GM12878 (cell line): ENCODE data around the gene NR2F1. TPM values are rescaled to one million over a fixed set of nuclear protein-coding genes. Genes with fewer than 3 reads are reported as not detected.

Source experiments
- ATAC-seq: fragments of 200-7000 bp; cut with Tn5 transposase; 3 replicates; pipeline ENCODE4 v1.9.1; 2020; ENCODE audit warnings: mild to moderate bottlenecking, moderate library complexity
- BruUV-seq: library from RNA; stranded (reverse); fragments of 400-500 nt; replicated peaks from 2 replicates; lab custom pipeline; 2021; lab: Mats Ljungman, UMichigan
- CTCF ChIA-PET: fragments of 300-600 bp; sonication (Branson Sonifier 250); formaldehyde crosslinking; extraction: SDS; loops from one replicate; lab custom pipeline; 2021; ENCODE audit warnings: inconsistent platforms; lab: Yijun Ruan, JAX
- POLR2A ChIA-PET: fragments of 350-600 bp; formaldehyde crosslinking; extraction: SDS; loops from one replicate; lab custom pipeline; 2021; ENCODE audit warnings: inconsistent platforms; lab: Charles Lee
- RAD21 ChIA-PET: fragments of 300-600 bp; sonication (Branson Sonifier 250); formaldehyde crosslinking; loops from one replicate; lab custom pipeline; 2023; ENCODE audit warnings: antibody characterized with exemption; ENCODE audit not compliant: unreplicated experiment; lab: Charles Lee
- SMC1A ChIA-PET: fragments of 300-600 bp; sonication (Branson Sonifier 250); formaldehyde crosslinking; loops from one replicate; lab custom pipeline; 2023; ENCODE audit not compliant: unreplicated experiment, uncharacterized antibody; lab: Charles Lee
- DNase-seq: peaks from one replicate; pipeline ENCODE4 v3.0.0-alpha.2; 2011; ENCODE audit warnings: low read depth, low spot score
- FAIRE-seq: peaks from 3 replicates; lab custom pipeline; 2011; peaks lifted over from hg19 to GRCh38; lab: Jason Lieb, UNC
- H2AFZ ChIP-seq: 2 replicates; pipeline ENCODE4 v1.6.0; 2011; ENCODE audit warnings: low read depth, low read length, control low read depth; ENCODE audit not compliant: control insufficient read depth
- H3K27ac ChIP-seq: 2 replicates; pipeline ENCODE4 v1.5.1; 2011; ENCODE audit warnings: control low read depth; ENCODE audit not compliant: control insufficient read depth, insufficient read depth
- H3K27me3 ChIP-seq, 2 experiments: replicated peaks in 1 of 2; 2 replicates each; pipeline versions ENCODE4 v1.6.0 to v1.6.1; 2011; ENCODE audit warnings: low read length in 1 of 2; ENCODE audit not compliant: control insufficient read depth in 2 of 2, insufficient read depth in 2 of 2
- H3K36me3 ChIP-seq, 2 experiments: 2 replicates each; pipeline ENCODE4 v1.5.1; 2011; ENCODE audit warnings: low read length in 1 of 2; ENCODE audit not compliant: control insufficient read depth in 2 of 2, insufficient read depth in 2 of 2
- H3K4me1 ChIP-seq: 2 replicates; pipeline ENCODE4 v1.6.1; 2011; ENCODE audit warnings: mild to moderate bottlenecking, low read length, moderate library complexity, mixed read lengths; ENCODE audit not compliant: control insufficient read depth, insufficient read depth
- H3K4me2 ChIP-seq: 2 replicates; pipeline ENCODE4 v1.6.0; 2011; ENCODE audit warnings: control low read depth; ENCODE audit not compliant: control insufficient read depth, insufficient read depth
- H3K4me3 ChIP-seq: fragments of 200-600 bp; sonication (generic); 2 replicates; pipeline ENCODE4 v1.5.1; 2016
- H3K79me2 ChIP-seq: 2 replicates; pipeline ENCODE4 v1.6.0; 2011; ENCODE audit warnings: low read length; ENCODE audit not compliant: control insufficient read depth, insufficient read depth
- H3K9ac ChIP-seq: 2 replicates; pipeline ENCODE4 v1.8.0; 2011; ENCODE audit warnings: low read length, control low read depth, mixed read lengths; ENCODE audit not compliant: control insufficient read depth, insufficient read depth
- H3K9me3 ChIP-seq: replicated peaks from 3 replicates; pipeline ENCODE4 v1.5.1; 2011; ENCODE audit warnings: mild to moderate bottlenecking, low read length; ENCODE audit not compliant: control insufficient read depth, insufficient read depth
- H4K20me1 ChIP-seq: 2 replicates; pipeline ENCODE4 v1.6.0; 2011; ENCODE audit not compliant: control insufficient read depth, insufficient read depth
- CHD1 ChIP-seq: IDR thresholded peaks from 2 replicates; pipeline ENCODE4 v1.6.1; 2012; ENCODE audit warnings: low read depth, low read length, improper control_type of control experiment
- MYB ChIP-seq: fragments of 150-350 bp; IDR thresholded peaks from 2 replicates; pipeline ENCODE4 v1.6.1; 2014; ENCODE audit warnings: mild to moderate bottlenecking, low read depth, low read length, borderline replicate concordance
- SIN3A ChIP-seq: IDR thresholded peaks from 2 replicates; pipeline ENCODE4 v1.6.1; 2012; ENCODE audit warnings: low read depth, low read length, improper control_type of control experiment
- SMARCA5 ChIP-seq: fragments of 450-650 bp; IDR thresholded peaks from 2 replicates; pipeline ENCODE4 v1.6.1; 2017; ENCODE audit warnings: mild to moderate bottlenecking
- WGBS: methylation state at CpG from one replicate; pipeline ENCODE4 v1.1.6; 2016; ENCODE audit warnings: low lambda C conversion rate; ENCODE audit not compliant: insufficient replicate concordance, insufficient coverage; ENCODE audit errors: missing lambda C conversion rate; 5-methylcytosine and 5-hydroxymethylcytosine counted together
- in situ Hi-C: fragments of 300-500 bp; cut with MboI; formaldehyde crosslinking; loops from 9 replicates; pipeline ENCODE4 v1.14.3; 2018; ENCODE audit warnings: mixed read lengths
- intact Hi-C: fragments of 100-400 bp; cut with micrococcal nuclease; formaldehyde crosslinking; loops from one replicate; pipeline ENCODE4 v1.14.2; 2022; ENCODE audit not compliant: unreplicated experiment
- polyA plus RNA-seq, 11 experiments: library from polyadenylated mRNA; depleted of rRNA in 4 of 11; unstranded in 6 of 11; stranded (reverse) in 5 of 11; fragments of >200 nt; fragmentation: Nextera tagmentation in 4 of 11; fragmentation: Illumina TruSeq in 1 of 11; extraction: Ambion mirVana in 4 of 11; extraction: Trizol in 1 of 11; gene quantifications; 1 replicate in 1 of 11; 2 replicates in 10 of 11; pipeline versions ENCODE4 v1.2.1 to v1.2.3, GENCODE V29; 2011 to 2016; ENCODE audit warnings: inconsistent platforms in 2 of 11, missing spikeins in 2 of 11, low read depth in 1 of 11
- total RNA-seq, 4 experiments: library from RNA; depleted of rRNA in 3 of 4; stranded (reverse); fragments of >200 nt in 3 of 4; fragmentation: Illumina TruSeq in 1 of 4; extraction: Trizol in 1 of 4; gene quantifications; 2 replicates each; pipeline versions ENCODE4 v1.2.1 to v1.2.3, GENCODE V29; 2013 to 2021
- TF ChIP-seq, protein P1 (sequence below): IDR thresholded peaks from 2 replicates; pipeline ENCODE4 v1.6.1; 2012; ENCODE audit warnings: low read depth, low read length, improper control_type of control experiment
- TF ChIP-seq, protein P2 (sequence below): fragments of 150-350 bp; IDR thresholded peaks from 2 replicates; pipeline ENCODE4 v1.6.1; 2014; ENCODE audit warnings: mild to moderate bottlenecking, low read depth, low read length

NR2F1 gene
- total and polyA plus RNA-seq, 10 of the 15 experiments (the other 5 are each of a cell fraction or from before 2014, with no cell fraction given) = 0.04 to 0.79 (median 0.36) TPM; not detected in 7

DNA sequence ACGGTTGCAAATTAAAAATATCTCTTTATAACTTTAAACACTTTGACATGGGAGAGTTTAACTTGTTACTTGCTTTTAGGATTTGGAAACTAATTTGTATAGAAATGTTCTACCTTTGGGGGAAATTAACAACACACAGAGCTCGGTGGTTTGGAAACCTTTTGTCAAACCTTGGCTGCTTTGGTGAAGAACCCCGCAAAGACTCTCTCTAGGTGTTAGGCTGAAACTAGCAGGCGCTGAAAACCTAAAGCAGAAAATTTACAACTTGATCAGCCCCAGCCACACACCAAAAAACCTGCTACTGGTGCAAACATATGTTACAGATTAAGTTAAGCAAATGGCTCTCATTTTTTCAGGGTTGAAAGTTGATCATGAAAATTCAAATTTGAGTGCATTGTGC lies 25.8 kb downstream of the NR2F1 start:
- Histone ChIP-seq H4K20me1 (no peaks in the 10 kb centered on the region), H3K79me2 (no peaks in the 10 kb centered on the region), H3K4me3 (no peak overlapping the region), H2AFZ (no peak overlapping the region), H3K9ac (no peak overlapping the region), H3K9me3 (no peaks in the 10 kb centered on the region), H3K4me2 (no peak overlapping the region), H3K27ac (no peak overlapping the region)
- POLR2A ChIA-PET = no interaction called here
- 32% methylated on average over 4 of the region's 4 CpGs for WGBS
- no TSS peak for BruUV-seq
- FAIRE-seq (no peak), DNase-seq (no peak)
- CTCF ChIA-PET = interaction anchor here (0.6 to 3.6 kb wide), 7 partner anchors 10 to 288 kb away, joined by 3 to 95 read pairs (median 15); no protein-coding TSS in a partner anchor
- SMC1A ChIA-PET = interaction anchor here (0.9 to 3.3 kb wide), 4 partner anchors 11 to 290 kb away, joined by 3 to 55 read pairs (median 3); no protein-coding TSS in a partner anchor
- no peak for TF ChIP-seq SIN3A
- TF ChIP-seq, all 136 proteins: peak for 0
- in situ Hi-C loops (no loop called here), intact Hi-C loops (loop anchor here (5.0 kb wide), 1 partner anchor 303 kb away; no protein-coding TSS in a partner anchor)
- peaks cover 3 to 35% of the 10 kb centered on the region in 2 experiments; a peak in 3 of 4 replicates for H3K27me3 ChIP-seq
- no peaks in the 10 kb centered on the region for H3K36me3 ChIP-seq
- no peak for ATAC-seq
- RAD21 ChIA-PET = interaction anchor here (3.1 kb wide), 1 partner anchor 192 kb away, joined by 41 read pairs; no protein-coding TSS in a partner anchor
- 0 out of 2 replicates have a peak, but pooled peaks cover 3% of the 10 kb centered on the region for H3K4me1 ChIP-seq

DNA sequence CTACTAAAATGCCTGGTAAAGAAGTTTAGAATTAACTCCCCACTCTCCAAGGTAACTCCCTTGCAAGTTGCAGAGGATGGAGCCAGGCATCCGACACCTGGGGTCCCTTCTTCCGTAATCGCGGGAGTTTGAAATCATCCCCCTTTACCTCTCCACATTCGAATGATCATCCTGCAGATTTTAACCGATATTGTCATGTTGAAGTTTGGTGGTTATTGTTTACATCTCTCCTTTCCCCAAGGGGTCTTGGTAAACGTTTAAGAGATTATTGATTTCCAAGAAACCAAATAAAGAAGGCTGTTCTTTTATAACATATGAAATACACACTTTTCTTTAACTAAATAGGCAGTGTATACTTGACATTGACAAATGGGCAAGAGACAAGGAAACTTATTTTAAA lies 26.7 kb downstream of the NR2F1 start:
- FAIRE-seq (no peak), ATAC-seq (no peak), DNase-seq (no peak)
- CTCF ChIA-PET = interaction anchor here (0.6 to 3.6 kb wide), 3 partner anchors 190 to 287 kb away, joined by 3 to 95 read pairs (median 3); no protein-coding TSS in a partner anchor
- Histone ChIP-seq H3K9ac (no peak overlapping the region), H3K9me3 (no peaks in the 10 kb centered on the region), H3K4me3 (no peak overlapping the region), H3K4me1 (0 out of 2 replicates have a peak, but pooled peaks cover 3% of the 10 kb centered on the region), H3K36me3 (no peaks in the 10 kb centered on the region), H3K79me2 (no peaks in the 10 kb centered on the region), H3K4me2 (no peak overlapping the region), H2AFZ (no peak overlapping the region), H3K27me3 (peaks cover 3 to 37% of the 10 kb centered on the region in 2 experiments; a peak in 3 of 4 replicates), H3K27ac (no peak overlapping the region), H4K20me1 (no peaks in the 10 kb centered on the region)
- SMC1A ChIA-PET = interaction anchor here (0.9 to 3.3 kb wide), 3 partner anchors 12 to 191 kb away, joined by 3 to 55 read pairs (median 3); no protein-coding TSS in a partner anchor
- RAD21 ChIA-PET = interaction anchor here (3.1 kb wide), 1 partner anchor 191 kb away, joined by 41 read pairs; no protein-coding TSS in a partner anchor
- TF ChIP-seq, protein P1, sequence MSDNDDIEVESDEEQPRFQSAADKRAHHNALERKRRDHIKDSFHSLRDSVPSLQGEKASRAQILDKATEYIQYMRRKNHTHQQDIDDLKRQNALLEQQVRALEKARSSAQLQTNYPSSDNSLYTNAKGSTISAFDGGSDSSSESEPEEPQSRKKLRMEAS = no peak
- TF ChIP-seq SMARCA5 (no peak), CHD1 (no peak), MYB (no peak)
- TF ChIP-seq, protein P2, sequence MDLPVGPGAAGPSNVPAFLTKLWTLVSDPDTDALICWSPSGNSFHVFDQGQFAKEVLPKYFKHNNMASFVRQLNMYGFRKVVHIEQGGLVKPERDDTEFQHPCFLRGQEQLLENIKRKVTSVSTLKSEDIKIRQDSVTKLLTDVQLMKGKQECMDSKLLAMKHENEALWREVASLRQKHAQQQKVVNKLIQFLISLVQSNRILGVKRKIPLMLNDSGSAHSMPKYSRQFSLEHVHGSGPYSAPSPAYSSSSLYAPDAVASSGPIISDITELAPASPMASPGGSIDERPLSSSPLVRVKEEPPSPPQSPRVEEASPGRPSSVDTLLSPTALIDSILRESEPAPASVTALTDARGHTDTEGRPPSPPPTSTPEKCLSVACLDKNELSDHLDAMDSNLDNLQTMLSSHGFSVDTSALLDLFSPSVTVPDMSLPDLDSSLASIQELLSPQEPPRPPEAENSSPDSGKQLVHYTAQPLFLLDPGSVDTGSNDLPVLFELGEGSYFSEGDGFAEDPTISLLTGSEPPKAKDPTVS = no peak
- POLR2A ChIA-PET = no interaction called here
- in situ Hi-C loops = no loop called here
- no TSS peak for BruUV-seq
- intact Hi-C loops = loop anchor here (5.0 kb wide), 1 partner anchor 303 kb away; no protein-coding TSS in a partner anchor
- 33% methylated on average over 7 of the region's 7 CpGs for WGBS
